GM19025 (cell line): ENCODE results near the gene SLC35E3.
"Not testable (repeated sequence)": the region's sequence is repeated elsewhere in the genome, so short reads cannot be mapped to it uniquely, and the experiment has no call there.

Experiments used
- ATAC-seq: cut with Tn5 transposase; IDR thresholded peaks from one replicate; pipeline ENCODE4 v1.9.1; 2021; ENCODE audit warnings: mild to moderate bottlenecking, low read depth, moderate library complexity; ENCODE audit not compliant: unreplicated experiment

SLC35E3 gene

DNA sequence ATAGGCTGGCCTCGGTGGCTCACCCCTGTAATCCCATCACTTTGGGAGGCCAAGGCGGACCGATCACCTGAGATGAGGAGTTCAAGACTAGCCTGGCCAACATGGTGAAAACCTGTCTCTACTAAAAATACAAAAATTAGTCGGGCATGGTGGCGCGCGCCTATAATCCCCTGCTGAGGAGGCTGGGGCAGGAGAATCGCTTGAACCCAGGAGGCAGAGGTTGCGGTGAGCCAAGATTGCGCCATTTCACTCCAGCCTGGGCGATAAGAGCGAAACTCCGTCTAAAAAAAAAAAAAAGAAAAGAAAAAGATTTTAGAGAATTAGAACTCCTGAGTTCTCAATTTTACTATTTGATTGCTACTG is 64.0 kb downstream of the SLC35E3 start:
- ATAC-seq: not testable (repeated sequence)

DNA sequence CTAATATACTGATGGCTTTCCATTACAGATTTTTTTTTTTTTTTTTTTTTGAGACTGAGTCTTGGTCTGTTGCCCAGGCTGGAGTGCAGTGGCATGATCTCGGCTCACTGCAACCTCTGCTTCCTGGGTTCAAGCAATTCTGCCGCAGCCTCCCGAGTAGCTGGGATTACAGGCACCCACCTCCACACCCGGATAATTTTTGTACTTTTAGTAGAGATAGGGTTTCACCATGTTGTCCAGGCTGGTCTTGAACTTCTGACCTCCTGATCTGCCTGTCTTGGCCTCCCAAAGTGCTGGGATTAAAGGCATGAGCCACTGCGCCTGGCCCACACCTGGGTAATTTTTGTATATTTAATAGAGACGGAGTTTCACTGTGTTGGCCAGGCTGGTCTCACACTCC is 65.6 kb downstream of the SLC35E3 start:
- not testable (repeated sequence) for ATAC-seq

- ATAC-seq: no peak
These were observed 66.7 kb downstream of the SLC35E3 start for GRCh38 chr12:68812553-68813241.

- no peak for ATAC-seq
These were observed 67.2 kb downstream of the SLC35E3 start for GRCh38 chr12:68813242-68813593.

- ATAC-seq: no peak
These were observed 68.7 kb downstream of the SLC35E3 start for GRCh38 chr12:68814490-68815231.

DNA sequence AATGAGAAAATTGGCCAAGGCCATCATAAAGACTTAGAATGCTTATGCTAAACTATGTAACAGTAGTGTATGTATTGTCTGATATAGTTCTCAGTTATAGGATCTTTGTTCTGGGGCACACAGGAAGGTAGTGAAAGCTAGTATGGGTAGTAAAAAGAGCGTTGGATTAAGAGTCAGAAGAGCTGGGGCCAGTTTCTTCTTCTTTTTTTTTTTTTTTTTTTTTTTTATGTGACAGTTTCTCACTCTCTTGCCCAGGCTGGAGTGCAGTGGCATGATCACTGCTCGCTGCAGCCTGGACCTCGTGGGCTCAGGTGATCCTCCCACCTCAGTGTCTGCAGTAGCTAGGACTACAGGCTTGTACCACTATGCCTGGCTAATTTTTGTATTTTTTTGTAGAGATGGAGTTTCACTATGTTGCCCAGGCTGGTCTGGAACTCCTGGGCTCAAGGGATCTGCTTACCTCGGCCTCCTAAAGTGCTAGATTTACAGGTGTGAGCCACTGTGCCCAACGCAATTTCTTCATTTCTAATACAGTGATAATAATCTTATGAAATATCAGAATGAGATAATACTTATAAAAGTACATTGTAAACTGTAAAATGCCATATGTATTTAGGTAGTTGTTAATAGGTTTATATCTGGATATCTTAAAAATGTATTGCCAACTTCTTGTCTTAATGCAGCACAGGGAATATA is 69.4 kb downstream of the SLC35E3 start:
- ATAC-seq: no peak

DNA sequence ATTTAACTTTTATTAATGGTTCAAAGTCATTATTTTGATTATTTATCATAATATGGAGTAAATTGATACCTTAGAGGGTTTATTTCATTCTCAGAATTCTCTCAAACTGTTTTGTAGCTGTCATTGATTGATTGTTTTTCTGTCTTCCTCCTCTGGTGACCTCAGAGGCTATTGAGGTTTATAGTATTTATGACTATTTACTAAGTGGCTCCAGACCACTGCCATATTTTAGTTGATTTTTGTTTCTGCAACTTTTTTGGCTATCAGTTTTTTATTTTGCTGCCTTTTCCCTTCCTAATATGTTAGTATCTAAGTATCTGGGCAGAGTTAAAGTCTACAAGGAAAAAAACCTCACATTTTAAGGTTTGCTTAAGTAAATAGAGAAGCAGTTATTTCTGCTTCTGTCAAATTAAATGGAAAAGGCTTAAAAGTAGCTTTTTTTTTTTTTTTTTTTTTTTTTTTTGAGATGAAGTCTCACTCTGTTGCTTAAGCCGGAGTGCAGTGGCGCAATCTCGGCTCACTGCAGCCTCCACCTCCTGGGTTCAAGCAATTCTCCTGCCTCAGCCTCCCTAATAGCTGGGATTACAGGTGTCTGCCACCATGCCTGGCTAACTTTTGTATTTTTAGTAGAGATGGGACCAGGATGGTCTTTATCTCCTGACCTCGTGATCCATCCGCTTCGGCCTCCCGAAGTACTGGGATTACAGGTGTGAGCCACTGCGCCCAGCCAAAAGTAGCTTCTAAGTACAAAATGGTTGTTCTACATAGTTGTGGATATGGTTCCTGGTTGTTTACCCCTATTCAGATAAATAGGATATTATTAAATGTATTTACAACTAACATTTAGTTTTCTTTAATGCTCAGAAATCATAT is 70.2 kb downstream of the SLC35E3 start:
- no peak for ATAC-seq

- not testable (repeated sequence) for ATAC-seq
These were observed 73.5 kb downstream of the SLC35E3 start for GRCh38 chr12:68819481-68819880.

GRCh38 chr12:68821357-68822188 is 75.6 kb downstream of the SLC35E3 start:
- ATAC-seq: no peak

GRCh38 chr12:68823696-68824095 is 77.7 kb downstream of the SLC35E3 start:
- ATAC-seq: no peak

GRCh38 chr12:68824131-68824530 is 78.2 kb downstream of the SLC35E3 start:
- ATAC-seq: no peak

GRCh38 chr12:68824597-68825250 is 78.7 kb downstream of the SLC35E3 start:
- ATAC-seq: no peak

DNA sequence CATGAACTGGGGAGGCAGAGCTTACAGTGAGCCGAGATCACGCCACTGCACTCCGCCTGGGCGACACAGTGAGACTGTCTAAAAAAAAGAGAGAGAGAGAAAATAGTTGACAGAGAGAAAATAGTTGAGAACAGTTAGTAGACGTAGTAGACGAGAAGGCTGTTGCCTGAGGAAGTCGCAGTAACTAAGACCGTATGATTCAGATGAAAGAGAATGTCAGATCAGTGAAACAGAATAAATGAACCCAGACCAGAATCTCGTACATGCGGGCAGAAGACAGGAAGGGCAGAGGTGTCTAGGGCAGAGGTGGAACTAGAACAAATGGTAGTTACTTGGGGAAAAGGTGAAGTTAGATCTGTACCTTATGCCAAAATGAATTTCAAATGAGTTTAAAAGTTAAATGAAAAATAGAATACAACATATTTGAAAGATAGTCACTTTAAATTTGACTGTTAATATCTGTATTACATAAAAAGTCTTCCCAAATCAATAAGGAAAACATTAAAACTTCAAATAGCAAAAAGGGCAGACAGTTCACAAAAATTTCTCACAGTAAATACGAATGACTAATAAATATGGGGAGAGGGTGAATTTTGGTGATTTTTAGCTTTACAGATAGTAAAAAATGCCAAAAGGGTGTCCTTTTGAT is 79.7 kb downstream of the SLC35E3 start:
- no peak for ATAC-seq

DNA sequence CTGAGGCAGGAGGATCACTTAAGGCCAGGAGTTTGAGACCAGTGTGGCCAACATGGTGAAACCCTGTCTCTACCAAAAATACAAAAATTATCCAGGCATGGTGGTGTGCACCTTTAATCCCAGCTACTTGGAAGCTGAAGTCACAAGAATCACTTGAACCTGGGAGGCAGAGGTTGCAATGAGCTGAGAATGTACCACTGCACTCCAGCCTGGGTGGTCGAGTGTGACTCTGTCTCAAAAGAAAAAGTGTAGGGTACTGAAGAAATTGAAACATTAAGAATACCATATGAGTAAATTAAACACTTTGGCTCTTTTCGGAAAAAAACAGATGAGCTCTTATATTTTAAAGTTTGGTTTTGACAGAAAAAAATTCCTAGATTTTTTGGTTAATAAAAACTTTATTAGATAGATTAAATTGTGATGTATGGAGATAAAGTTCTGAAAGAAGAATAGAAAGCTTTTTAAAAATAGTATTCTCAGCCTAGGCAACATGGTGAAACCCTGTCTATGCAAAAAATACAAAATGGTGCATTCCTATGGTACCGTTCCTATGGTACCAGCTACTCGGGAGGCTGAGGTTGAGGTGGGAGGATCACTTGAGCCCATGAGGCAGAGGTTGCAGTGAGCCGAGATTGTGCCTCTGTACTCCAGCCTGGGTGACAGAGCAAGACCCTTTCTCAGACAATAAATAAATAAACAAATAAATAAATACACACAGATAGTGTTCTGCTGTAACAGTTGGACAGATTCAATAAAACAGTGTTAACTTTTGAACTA is 82.1 kb downstream of the SLC35E3 start:
- no peak for ATAC-seq

- no peak for ATAC-seq
These were observed 82.7 kb downstream of the SLC35E3 start for GRCh38 chr12:68828672-68829068.
